ENCODE measurements around the gene PBX1. TPM values are rescaled to one million over a fixed set of nuclear protein-coding genes. Genes with fewer than 3 reads are reported as not detected.

PBX1 gene
- total and polyA plus RNA-seq, 4 donors = 7.8 to 112 (median 33.5) TPM

DNA sequence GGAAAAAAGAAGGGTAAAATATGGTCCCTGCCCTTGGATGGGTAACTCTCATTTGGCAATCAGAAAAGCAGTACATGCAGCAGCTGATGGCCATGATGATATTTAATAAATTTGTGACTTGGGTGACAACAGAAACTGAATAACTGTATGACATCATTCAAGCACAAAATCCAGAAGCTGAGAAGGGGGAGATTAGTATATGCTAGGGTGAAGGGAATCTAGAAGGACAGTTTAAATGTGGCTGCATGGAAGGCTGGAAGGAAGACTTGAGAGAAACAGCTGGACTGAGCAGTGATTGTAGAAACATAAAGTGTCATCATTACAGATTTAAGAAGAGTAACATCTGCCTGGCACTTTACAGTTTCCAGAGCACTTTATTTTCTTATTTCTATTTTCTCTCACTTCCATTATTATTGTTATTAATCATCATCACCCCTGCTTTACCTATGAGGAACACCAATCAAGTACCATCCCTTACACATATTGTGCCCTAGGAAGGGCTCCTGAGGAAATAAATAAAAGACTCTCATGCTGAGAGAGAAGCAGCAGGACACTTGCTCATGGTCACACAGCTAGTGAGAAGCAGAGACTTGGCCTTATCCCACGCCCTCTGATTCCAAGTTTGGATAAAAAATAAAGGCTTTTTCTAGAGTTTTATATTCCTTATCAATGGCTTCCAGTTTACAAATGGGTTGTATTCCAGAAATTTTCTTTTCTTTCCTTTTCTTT, 207.2 kb downstream of the PBX1 start:
- ATAC-seq (ENCODE audit: insufficient read depth, low FRiP score) (no peak), DNase-seq (peak in 1 of 3 donors; percentile 48)
- TF ChIP-seq, protein P1, sequence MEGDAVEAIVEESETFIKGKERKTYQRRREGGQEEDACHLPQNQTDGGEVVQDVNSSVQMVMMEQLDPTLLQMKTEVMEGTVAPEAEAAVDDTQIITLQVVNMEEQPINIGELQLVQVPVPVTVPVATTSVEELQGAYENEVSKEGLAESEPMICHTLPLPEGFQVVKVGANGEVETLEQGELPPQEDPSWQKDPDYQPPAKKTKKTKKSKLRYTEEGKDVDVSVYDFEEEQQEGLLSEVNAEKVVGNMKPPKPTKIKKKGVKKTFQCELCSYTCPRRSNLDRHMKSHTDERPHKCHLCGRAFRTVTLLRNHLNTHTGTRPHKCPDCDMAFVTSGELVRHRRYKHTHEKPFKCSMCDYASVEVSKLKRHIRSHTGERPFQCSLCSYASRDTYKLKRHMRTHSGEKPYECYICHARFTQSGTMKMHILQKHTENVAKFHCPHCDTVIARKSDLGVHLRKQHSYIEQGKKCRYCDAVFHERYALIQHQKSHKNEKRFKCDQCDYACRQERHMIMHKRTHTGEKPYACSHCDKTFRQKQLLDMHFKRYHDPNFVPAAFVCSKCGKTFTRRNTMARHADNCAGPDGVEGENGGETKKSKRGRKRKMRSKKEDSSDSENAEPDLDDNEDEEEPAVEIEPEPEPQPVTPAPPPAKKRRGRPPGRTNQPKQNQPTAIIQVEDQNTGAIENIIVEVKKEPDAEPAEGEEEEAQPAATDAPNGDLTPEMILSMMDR (IDR thresholded peaks at IDR 0.05; ENCODE audit: control extremely low read depth, extremely low read depth) = no peak
- WGBS, 2 donors = 72 to 89% methylated on average over 1 of the region's 1 CpG
- peak overlapping the region in 1 of 2 donors; percentile 85 for H3K27ac ChIP-seq (ENCODE audit: low read depth in 1 of 2, low read length in 1 of 2)
- peaks cover 2 to 55% (median 20%) of the 10 kb centered on the region in 5 donors for H3K4me1 ChIP-seq (ENCODE audit: control insufficient read depth in 5 of 5, insufficient read depth in 5 of 5, low read length in 5 of 5)
- no peaks in the 10 kb centered on the region for H3K9me3 ChIP-seq (ENCODE audit: control insufficient read depth in 4 of 4, insufficient read depth in 3 of 4, low read length in 3 of 4)
- no peak overlapping the region for H3K9ac ChIP-seq (ENCODE audit: insufficient read depth in 1 of 2, low read length in 2 of 2)
- no peaks in the 10 kb centered on the region for H3K27me3 ChIP-seq (ENCODE audit: control insufficient read depth in 3 of 3, insufficient read depth in 3 of 3, low read length in 2 of 3)
- H3K4me3 ChIP-seq = no peak overlapping the region
- no peaks in the 10 kb centered on the region for H3K36me3 ChIP-seq (ENCODE audit: control insufficient read depth in 4 of 4, insufficient read depth in 4 of 4, low read length in 4 of 4)

DNA sequence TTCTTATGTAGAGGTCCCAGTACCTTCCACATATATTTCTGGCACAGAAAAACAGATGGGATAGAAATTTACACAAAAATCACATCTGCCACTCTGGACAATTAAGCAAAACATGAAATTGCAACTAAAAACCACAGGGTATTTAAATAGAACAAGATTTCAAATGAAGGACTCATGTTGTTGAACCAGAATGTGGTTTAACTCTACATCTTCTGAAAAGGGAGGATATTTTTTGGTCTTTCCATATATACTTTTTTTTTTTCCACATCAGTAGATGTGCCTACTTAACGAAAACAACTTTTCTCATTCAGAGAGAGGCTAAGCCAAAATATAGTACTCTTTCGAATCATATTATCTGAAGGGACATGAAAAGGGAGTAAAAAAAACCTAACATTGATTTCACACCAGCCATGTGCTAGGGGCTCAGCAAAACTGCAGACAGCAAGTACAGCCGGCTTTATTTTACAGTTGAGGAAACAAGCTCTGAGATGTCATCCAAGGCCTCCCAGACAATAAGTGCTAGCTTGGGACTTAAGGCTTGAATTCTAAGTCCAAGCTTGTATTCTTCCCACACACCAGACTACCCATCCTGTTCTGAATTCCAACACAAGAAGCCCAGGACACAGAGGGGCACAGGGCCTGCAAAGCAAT, 208.9 kb downstream of the PBX1 start:
- no peak for ATAC-seq (ENCODE audit: insufficient read depth, low FRiP score)
- Histone ChIP-seq H3K9ac (ENCODE audit: insufficient read depth in 1 of 2, low read length in 2 of 2) (no peak overlapping the region), H3K27ac (ENCODE audit: low read depth in 1 of 2, low read length in 1 of 2) (peak overlapping the region; percentile 11 to 62), H3K4me3 (no peak overlapping the region), H3K27me3 (ENCODE audit: control insufficient read depth in 3 of 3, insufficient read depth in 3 of 3, low read length in 2 of 3) (no peaks in the 10 kb centered on the region), H3K36me3 (ENCODE audit: control insufficient read depth in 4 of 4, insufficient read depth in 4 of 4, low read length in 4 of 4) (no peaks in the 10 kb centered on the region), H3K4me1 (ENCODE audit: control insufficient read depth in 5 of 5, insufficient read depth in 5 of 5, low read length in 5 of 5) (peaks cover 3 to 67% (median 30%) of the 10 kb centered on the region in 5 donors), H3K9me3 (ENCODE audit: control insufficient read depth in 4 of 4, insufficient read depth in 3 of 4, low read length in 3 of 4) (no peaks in the 10 kb centered on the region)
- TF ChIP-seq, protein P1 (IDR thresholded peaks at IDR 0.05; ENCODE audit: control extremely low read depth, extremely low read depth) = no peak
- WGBS, 2 donors = 76 to 86% methylated on average over 3 of the region's 3 CpGs
- DNase-seq = no peak

DNA sequence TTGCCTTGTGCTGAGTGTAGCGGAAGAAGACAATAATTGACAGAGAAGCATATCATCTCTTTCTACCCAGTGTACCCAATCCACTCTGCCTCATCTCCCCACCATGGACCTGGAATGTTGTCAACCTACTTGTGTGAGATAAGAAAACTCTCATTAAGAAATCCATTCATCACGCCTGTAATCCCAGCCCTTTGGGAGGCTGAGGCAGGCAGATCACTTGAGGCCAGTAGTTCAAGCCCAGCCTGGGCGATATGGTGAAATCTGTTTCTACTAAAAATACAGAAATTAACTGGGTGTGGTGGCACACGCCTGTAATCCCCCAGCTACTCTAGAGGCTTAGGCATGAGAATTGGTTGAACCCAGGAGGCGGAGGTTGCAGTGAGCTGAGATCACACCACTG, 209.6 kb downstream of the PBX1 start:
- no peak for DNase-seq
- H3K9me3 ChIP-seq (ENCODE audit: control insufficient read depth in 4 of 4, insufficient read depth in 3 of 4, low read length in 3 of 4) = no peaks in the 10 kb centered on the region
- H3K9ac ChIP-seq (ENCODE audit: insufficient read depth in 1 of 2, low read length in 2 of 2) = no peak overlapping the region
- no peak for ATAC-seq (ENCODE audit: insufficient read depth, low FRiP score)
- H3K27ac ChIP-seq (ENCODE audit: low read depth in 1 of 2, low read length in 1 of 2) = peak overlapping the region in 1 of 2 donors; percentile 33
- no peak overlapping the region for H3K4me3 ChIP-seq
- TF ChIP-seq, protein P1 (IDR thresholded peaks at IDR 0.05; ENCODE audit: control extremely low read depth, extremely low read depth) = no peak
- peaks cover 3 to 73% (median 36%) of the 10 kb centered on the region in 5 donors for H3K4me1 ChIP-seq (ENCODE audit: control insufficient read depth in 5 of 5, insufficient read depth in 5 of 5, low read length in 5 of 5)
- H3K36me3 ChIP-seq (ENCODE audit: control insufficient read depth in 4 of 4, insufficient read depth in 4 of 4, low read length in 4 of 4) = no peaks in the 10 kb centered on the region
- H3K27me3 ChIP-seq (ENCODE audit: control insufficient read depth in 3 of 3, insufficient read depth in 3 of 3, low read length in 2 of 3) = no peaks in the 10 kb centered on the region
- 91 to 94% methylated on average over 5 of the region's 5 CpGs for WGBS, 2 donors

Measured in lung (tissue), 12 donors.